ENCODE data around the gene OAF.
A peak's percentile ranks its signal among the peaks of the same experiment; 100 is the strongest.

Gene OAF

GRCh38 chr11:120229451-120230424 lies 18.9 kb downstream of the OAF start:
- Histone ChIP-seq H3K4me3 (ENCODE audit: low read depth, low read length) (no peak overlapping the region), H3K27me3 (peaks cover 4% of the 10 kb centered on the region; the same call in 1 of the 2 replicates), H3K4me1 (no peaks in the 10 kb centered on the region), H3K9me3 (0 out of 2 replicates have a peak, but pooled peaks cover 2% of the 10 kb centered on the region), H3K36me3 (no peaks in the 10 kb centered on the region)
- peak; percentile 82 for TF ChIP-seq CTCF (IDR thresholded peaks at IDR 0.05; ENCODE audit: low read depth, low read length)
- DNase-seq, result no peak

GRCh38 chr11:120230433-120231071 lies 19.7 kb downstream of the OAF start:
- Histone ChIP-seq H3K9me3 (0 out of 2 replicates have a peak, but pooled peaks cover 2% of the 10 kb centered on the region), H3K4me1 (no peaks in the 10 kb centered on the region), H3K27me3 (peaks cover 4% of the 10 kb centered on the region; the same call in 1 of the 2 replicates), H3K36me3 (no peaks in the 10 kb centered on the region), H3K4me3 (ENCODE audit: low read depth, low read length) (no peak overlapping the region)
- no peak for TF ChIP-seq CTCF (IDR thresholded peaks at IDR 0.05; ENCODE audit: low read depth, low read length)
- DNase-seq, result no peak

GRCh38 chr11:120231963-120232362 lies 21.1 kb downstream of the OAF start:
- no peak for DNase-seq
- H3K4me3 ChIP-seq (ENCODE audit: low read depth, low read length), result no peak overlapping the region
- peaks cover 4% of the 10 kb centered on the region; the same call in 1 of the 2 replicates for H3K27me3 ChIP-seq
- H3K36me3 ChIP-seq, result no peaks in the 10 kb centered on the region
- H3K4me1 ChIP-seq, result no peaks in the 10 kb centered on the region
- no peak for TF ChIP-seq CTCF (IDR thresholded peaks at IDR 0.05; ENCODE audit: low read depth, low read length)
- H3K9me3 ChIP-seq, result 0 out of 2 replicates have a peak, but pooled peaks cover 2% of the 10 kb centered on the region

DNA sequence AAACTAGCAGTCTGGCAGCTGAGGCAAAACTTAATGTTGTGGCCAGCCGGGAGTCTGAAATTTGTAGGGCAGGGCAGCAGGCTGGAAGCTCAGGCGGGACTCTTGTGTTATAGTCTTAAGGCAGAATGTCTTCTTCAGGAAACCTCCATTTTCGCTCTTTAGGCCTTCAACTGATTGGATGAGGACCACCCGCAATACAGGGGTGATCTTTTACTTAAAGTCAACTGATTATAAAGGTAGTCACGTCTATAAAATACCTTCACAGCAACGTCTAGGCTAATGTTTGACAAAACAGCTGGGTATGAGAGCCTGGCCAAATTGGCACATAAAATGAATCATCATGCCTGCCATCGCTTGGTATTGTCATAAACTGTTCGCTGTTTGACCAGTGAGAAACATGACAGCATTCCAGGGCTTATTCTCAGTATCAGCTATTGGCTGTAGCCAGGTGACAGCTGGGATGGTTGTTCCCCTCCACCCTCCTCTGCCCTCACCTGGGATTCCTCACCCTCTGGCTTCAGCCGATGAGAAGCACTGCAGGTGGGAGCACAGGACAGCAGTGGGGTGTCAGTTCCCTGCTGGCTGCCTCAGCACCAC lies 22.5 kb downstream of the OAF start:
- Histone ChIP-seq H3K9me3 (0 out of 2 replicates have a peak, but pooled peaks cover 2% of the 10 kb centered on the region), H3K4me1 (no peaks in the 10 kb centered on the region), H3K36me3 (no peaks in the 10 kb centered on the region), H3K27me3 (peaks cover 4% of the 10 kb centered on the region; the same call in 1 of the 2 replicates), H3K4me3 (ENCODE audit: low read depth, low read length) (no peak overlapping the region)
- DNase-seq, result no peak
- no peak for TF ChIP-seq CTCF (IDR thresholded peaks at IDR 0.05; ENCODE audit: low read depth, low read length)

DNA sequence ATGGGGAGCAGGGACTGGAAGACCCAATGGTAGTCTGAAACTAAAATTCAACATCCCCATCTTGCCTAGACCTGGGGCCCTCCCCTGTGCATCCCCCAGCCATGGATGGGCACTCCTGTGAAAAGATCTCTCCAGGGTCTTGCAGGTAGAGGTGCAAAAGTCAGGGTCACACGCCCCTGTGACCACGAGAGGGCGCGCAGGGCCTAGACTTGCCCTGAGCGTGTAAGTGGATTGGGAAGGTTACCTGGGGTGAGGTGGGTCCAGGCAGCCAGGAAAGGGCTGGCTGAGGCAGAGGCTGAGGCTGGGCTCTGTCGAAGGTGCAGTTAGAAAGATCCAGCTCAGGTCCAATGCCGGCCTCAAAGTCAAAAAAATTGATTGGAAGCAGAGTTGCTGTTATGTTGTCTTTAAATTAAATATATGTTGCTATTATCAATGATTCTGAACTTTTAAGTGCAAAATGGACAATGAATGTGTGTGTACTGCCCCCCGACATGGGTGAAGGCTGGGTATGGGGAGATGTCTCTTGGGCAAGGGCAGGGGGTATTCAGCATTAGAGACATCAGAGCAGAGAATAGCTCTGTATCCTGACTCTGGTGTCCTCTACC lies 24.3 kb downstream of the OAF start:
- Histone ChIP-seq H3K4me3 (ENCODE audit: low read depth, low read length) (no peak overlapping the region), H3K36me3 (no peaks in the 10 kb centered on the region), H3K9me3 (0 out of 2 replicates have a peak, but pooled peaks cover 2% of the 10 kb centered on the region), H3K27me3 (peaks cover 12% of the 10 kb centered on the region), H3K4me1 (no peaks in the 10 kb centered on the region)
- DNase-seq, result peak; percentile 82
- peak; percentile 95 for TF ChIP-seq CTCF (IDR thresholded peaks at IDR 0.05; ENCODE audit: low read depth, low read length)

Data from BE2C (cell line).